Nephron (organoid): Measurements from ENCODE around the gene ERAP2.

Source experiments
- H3K27ac Mint-ChIP-seq, 3 experiments: 2 replicates each; pipeline ENCODE4 v1.8.0; 2020; ENCODE audit warnings: mixed read lengths in 3 of 3, mild to moderate bottlenecking in 2 of 3, moderate library complexity in 1 of 3
- H3K27me3 Mint-ChIP-seq: 2 replicates; pipeline ENCODE4 v1.8.0; 2021; ENCODE audit warnings: low read depth, mild to moderate bottlenecking, moderate library complexity, mixed read lengths
- H3K36me3 Mint-ChIP-seq: 2 replicates; pipeline ENCODE4 v1.8.0; 2020; ENCODE audit warnings: low read depth, mixed read lengths
- H3K4me1 Mint-ChIP-seq: 2 replicates; pipeline ENCODE4 v1.8.0; 2020; ENCODE audit warnings: mixed read lengths
- H3K4me3 Mint-ChIP-seq, 3 experiments: 2 replicates each; pipeline ENCODE4 v1.8.0; 2020; ENCODE audit warnings: mild to moderate bottlenecking in 3 of 3, mixed read lengths in 3 of 3, moderate library complexity in 2 of 3
- H3K9me3 Mint-ChIP-seq: 2 replicates; pipeline ENCODE4 v1.8.0; 2020; ENCODE audit warnings: mixed read lengths
- TF ChIP-seq, protein P1 (sequence below), 3 experiments: fragments of 200-600 bp; sonication (generic); IDR thresholded peaks; one replicate each; pipeline ENCODE4 v1.5.0; 2021; ENCODE audit warnings: antibody characterized with exemption in 3 of 3; ENCODE audit not compliant: unreplicated experiment in 3 of 3

Gene ERAP2

DNA sequence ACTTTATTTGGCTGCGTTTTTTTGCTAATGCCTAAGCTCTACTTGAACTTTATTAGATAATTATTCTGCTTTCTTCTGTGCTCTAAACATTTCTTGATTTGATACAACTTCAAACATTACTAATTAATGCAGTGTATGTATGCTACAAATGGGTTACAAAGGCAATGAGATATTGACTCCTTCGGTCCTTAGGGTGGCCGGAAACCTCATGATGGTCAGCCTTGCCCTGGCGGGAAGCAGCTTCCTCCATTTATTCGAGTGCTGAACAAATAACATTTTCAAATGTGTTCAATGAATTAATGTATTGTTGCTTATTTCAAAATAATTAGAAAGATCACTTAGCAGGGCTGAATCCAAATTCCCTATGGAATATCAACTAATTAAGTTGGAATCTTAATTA is 55.7 kb downstream of the ERAP2 start:
- TF ChIP-seq, protein P1, sequence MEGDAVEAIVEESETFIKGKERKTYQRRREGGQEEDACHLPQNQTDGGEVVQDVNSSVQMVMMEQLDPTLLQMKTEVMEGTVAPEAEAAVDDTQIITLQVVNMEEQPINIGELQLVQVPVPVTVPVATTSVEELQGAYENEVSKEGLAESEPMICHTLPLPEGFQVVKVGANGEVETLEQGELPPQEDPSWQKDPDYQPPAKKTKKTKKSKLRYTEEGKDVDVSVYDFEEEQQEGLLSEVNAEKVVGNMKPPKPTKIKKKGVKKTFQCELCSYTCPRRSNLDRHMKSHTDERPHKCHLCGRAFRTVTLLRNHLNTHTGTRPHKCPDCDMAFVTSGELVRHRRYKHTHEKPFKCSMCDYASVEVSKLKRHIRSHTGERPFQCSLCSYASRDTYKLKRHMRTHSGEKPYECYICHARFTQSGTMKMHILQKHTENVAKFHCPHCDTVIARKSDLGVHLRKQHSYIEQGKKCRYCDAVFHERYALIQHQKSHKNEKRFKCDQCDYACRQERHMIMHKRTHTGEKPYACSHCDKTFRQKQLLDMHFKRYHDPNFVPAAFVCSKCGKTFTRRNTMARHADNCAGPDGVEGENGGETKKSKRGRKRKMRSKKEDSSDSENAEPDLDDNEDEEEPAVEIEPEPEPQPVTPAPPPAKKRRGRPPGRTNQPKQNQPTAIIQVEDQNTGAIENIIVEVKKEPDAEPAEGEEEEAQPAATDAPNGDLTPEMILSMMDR (IDR thresholded peaks at IDR 0.05; ENCODE audit: unreplicated experiment in 3 of 3), result no peak
- Mint-ChIP-seq H3K4me1 (peaks cover 33% of the 10 kb centered on the region), H3K9me3 (no peaks in the 10 kb centered on the region), H3K4me3 (peak overlapping the region in 1 of 3 experiments; percentile 57), H3K27me3 (no peaks in the 10 kb centered on the region), H3K36me3 (no peaks in the 10 kb centered on the region), H3K27ac (no peak overlapping the region)

DNA sequence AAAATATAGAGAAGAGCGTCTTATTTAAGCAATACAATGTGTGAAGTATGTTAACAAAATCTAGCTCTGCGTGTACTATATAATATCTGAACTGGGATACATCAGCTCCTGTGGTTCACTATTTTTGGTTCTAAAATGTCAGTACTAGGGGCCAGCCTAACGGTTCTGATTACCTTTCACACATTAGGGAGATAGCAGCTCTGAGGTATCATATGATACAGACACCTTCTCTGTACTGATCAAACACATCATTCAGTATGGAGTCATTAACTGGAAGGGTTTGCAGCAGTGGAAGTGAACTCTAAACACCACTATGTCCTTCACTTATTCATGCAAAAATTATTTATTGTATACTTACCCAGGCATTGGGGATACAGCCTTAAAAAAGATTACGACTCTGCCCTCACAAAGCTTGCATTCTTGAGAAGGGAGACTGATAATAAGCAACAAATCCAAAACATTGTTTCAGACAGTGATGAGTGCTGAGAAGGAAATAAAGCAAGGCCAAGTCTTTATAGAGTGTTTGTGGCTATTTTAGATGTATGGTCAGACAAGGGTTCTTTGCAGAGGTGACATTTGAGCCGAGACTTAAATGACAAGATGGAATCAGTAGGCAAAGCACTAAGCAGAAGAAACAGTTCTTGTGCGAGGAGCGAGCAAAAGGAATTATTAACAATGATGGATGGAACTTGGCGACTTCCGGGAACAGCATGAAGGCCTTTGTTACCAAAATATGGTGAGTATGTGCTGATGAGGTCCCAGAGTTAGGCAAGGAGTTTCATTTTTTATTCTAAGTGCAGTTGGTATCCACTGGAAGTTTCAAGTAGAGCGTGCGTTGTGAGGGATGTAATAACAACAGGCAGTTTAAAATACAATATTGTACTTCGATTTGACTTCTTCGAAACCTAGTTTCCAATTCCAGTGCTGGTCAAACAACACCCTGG is 57.7 kb downstream of the ERAP2 start:
- Mint-ChIP-seq H3K4me3 (peak overlapping the region; percentile 89 to 95 (median 93)), H3K9me3 (no peaks in the 10 kb centered on the region), H3K4me1 (peaks cover 45% of the 10 kb centered on the region), H3K27me3 (no peaks in the 10 kb centered on the region), H3K36me3 (no peaks in the 10 kb centered on the region), H3K27ac (peak overlapping the region; percentile 98 to 99 (median 98))
- TF ChIP-seq, protein P1 (IDR thresholded peaks at IDR 0.05; ENCODE audit: unreplicated experiment in 3 of 3), result no peak

DNA sequence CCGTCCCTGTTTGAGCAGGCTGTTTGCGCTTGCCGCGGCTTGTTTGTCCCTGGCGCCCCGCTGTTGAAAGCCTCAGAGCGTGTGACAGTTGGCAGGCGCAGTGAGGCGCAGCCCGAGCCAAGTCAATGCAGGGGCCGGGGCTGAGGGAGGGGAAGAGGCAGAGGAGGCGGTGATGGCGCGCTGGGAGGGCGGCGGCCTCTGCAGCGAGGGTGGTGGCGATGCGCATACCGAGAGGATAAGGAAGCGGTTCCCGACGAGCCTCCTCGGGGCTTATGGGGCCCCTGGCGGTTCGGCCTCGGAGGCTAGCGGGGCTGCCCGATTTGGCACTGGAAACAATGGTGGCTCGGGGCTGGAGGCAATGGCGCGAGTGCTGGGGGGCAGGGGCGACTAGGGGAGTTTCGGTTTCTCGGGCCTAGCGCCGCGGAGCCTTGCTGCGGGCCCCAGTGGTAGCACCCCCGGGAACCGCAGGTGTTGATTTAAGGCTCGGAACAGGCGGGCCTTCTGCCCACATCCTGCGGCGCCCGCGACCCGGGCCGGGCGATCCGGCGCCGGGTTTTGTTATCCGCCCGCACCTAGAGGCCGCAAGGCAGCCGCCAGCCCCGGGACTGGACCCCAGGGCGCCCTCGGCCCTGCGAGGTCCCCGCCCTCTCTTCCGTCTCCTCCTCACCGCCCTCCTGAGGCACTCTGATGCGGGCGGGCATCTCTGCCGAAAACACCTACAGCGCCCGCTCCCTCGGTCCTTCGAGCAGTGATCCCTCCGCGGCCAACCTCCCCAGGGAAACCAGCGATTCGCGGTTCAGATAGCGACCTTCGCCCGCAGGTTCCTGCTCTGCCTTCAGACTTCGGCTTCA is 58.6 kb downstream of the ERAP2 start:
- Mint-ChIP-seq H3K27me3 (no peaks in the 10 kb centered on the region), H3K9me3 (no peaks in the 10 kb centered on the region), H3K27ac (peak overlapping the region; percentile 98 to 99 (median 98)), H3K36me3 (no peaks in the 10 kb centered on the region), H3K4me1 (peaks cover 43% of the 10 kb centered on the region), H3K4me3 (peak overlapping the region; percentile 89 to 95 (median 93))
- TF ChIP-seq, protein P1 (IDR thresholded peaks at IDR 0.05; ENCODE audit: unreplicated experiment in 3 of 3), result no peak

DNA sequence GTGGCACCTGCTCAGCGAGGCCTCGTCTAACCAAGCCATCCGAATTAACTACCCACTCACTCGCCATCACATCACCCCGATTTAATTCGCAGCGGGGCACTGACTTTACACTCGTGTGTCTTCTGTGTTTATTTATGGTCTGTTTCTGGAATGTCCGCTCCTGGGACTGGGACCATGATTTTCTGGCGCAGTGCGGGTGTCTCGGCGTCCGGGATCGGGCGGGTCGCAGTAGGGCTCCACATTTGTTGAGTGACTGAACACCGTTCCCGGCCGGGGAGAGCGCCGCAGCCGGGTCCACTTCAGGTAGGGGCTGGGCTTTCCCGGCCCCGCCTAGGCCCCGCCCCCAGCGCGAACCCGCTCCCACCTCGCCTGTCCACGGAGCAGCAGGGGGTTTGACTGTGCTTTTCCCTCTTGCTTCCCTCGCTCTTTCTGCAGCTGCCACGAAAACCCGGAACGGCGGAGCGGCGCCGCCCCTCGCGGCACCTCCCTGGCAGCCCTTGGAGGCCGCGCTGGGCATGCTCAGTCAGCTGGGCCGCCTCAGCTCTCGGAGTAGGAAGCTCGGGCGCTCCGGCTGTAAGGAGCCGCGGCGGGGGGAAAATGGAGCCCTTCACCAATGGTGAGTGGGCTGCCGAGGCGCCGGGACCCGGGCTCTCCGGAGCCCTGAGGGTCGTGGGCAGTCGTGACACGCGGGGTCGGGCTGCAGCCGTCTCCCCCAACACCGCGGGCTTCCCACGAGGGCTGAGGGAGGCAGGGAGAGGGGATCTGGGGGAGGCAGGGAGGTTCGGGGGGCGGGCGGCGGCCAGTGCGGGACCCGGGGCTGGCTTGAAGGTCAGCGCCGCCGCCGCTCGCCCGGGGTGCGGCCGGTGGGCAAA is 59.5 kb downstream of the ERAP2 start, which contains the start of gene LNPEP:
LNPEP (plus strand) TSS at position 522 of the 872 bp plus-strand sequence; CDS start at position 598, 76 bp downstream.
- TF ChIP-seq, protein P1 (IDR thresholded peaks at IDR 0.05; ENCODE audit: unreplicated experiment in 3 of 3), result no peak

More for the DNA sequence above, 59.5 kb downstream of the ERAP2 start, which contains the start of gene LNPEP:
- no peaks in the 10 kb centered on the region for H3K9me3 Mint-ChIP-seq
- peak within 1 kb of the TSS; percentile 89 to 95 (median 93) for H3K4me3 Mint-ChIP-seq
- peaks cover 35% of the 10 kb centered on the region for H3K4me1 Mint-ChIP-seq
- peaks cover 5% of the 10 kb centered on the region for H3K36me3 Mint-ChIP-seq
- no peaks in the 10 kb centered on the region for H3K27me3 Mint-ChIP-seq
- H3K27ac Mint-ChIP-seq, result peak within 1 kb of the TSS; percentile 98 to 99 (median 98)
